Vagina (tissue), 2 donors: Measurements from ENCODE around the gene HPN.

Source experiments
- CTCF ChIP-seq, 3 experiments: fragments of 450-650 bp in 2 of 3; fragments of 200-600 bp in 1 of 3; sonication (generic) in 1 of 3; IDR thresholded peaks; one replicate each; pipeline ENCODE4 v1.5.1; 2017 to 2019; ENCODE audit warnings: antibody characterized with exemption in 3 of 3, mild to moderate bottlenecking in 2 of 3, moderate library complexity in 2 of 3
- POLR2A ChIP-seq, 2 donors: fragments of 450-650 bp; IDR thresholded peaks; one replicate each; pipeline ENCODE4 v1.6.1; 2017; ENCODE audit warnings: antibody characterized with exemption in 2 of 2, mild to moderate bottlenecking in 2 of 2, moderate library complexity in 2 of 2

- TF ChIP-seq CTCF (IDR thresholded peaks at IDR 0.05) = no peak
- TF ChIP-seq POLR2A (IDR thresholded peaks at IDR 0.05) = no peak
Observed at GRCh38 chr19:35034005-35034502, 7.5 kb upstream of the HPN start.
